Choroid plexus epithelial cell (primary cell): ENCODE data around the gene MXD3.
A peak's percentile ranks its signal among the peaks of the same experiment; 100 is the strongest.

Experiments
- DNase-seq: peaks from one replicate; pipeline ENCODE4 v3.0.0-alpha.2; 2010; ENCODE audit warnings: low read depth
- H3K4me3 ChIP-seq: 2 replicates; pipeline ENCODE4 v1.5.1; 2011; ENCODE audit warnings: low read depth, mild to moderate bottlenecking, control low read depth, low read length, moderate library complexity
- TF ChIP-seq, protein P1 (sequence below): conservative IDR thresholded peaks from 2 replicates; pipeline ENCODE4 v1.5.1; 2011; ENCODE audit warnings: low read depth, mild to moderate bottlenecking, control low read depth, inconsistent platforms, low read length, moderate library complexity

Gene MXD3

DNA sequence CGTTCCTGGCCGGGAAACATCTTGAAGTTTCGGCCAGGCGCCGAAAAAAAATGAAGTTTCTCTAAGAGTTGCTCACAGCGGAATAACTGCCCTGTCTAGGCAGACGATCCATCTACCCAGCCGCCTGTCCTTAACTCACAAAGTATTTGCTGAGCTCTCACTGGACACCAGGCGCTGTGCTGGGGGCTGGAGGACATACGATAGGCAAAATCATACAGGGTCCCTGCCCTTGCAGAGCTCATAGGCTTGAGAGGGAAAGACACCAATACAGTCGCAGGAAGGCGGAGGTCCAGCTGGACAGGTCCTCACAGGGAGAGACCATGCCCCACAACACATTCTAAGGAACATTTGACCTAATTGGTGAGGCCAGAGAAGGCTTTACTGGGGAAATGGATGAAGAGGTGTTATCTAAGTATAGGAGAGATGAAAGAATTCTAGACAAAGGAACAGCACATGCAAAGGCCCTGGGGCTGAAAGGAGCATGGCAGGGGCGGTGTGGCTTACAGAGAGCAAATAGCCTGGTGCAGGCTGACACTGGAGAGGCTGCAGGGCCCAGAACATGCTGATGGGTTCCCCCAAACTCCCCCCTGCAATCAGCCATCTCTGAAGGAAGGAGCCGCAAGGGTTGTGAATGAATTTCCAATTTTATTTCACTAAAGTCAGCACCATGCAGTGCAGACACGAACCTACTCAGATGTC, 2.0 kb upstream of the MXD3 start:
- no peak for DNase-seq
- H3K4me3 ChIP-seq = no peak overlapping the region
- TF ChIP-seq, protein P1, sequence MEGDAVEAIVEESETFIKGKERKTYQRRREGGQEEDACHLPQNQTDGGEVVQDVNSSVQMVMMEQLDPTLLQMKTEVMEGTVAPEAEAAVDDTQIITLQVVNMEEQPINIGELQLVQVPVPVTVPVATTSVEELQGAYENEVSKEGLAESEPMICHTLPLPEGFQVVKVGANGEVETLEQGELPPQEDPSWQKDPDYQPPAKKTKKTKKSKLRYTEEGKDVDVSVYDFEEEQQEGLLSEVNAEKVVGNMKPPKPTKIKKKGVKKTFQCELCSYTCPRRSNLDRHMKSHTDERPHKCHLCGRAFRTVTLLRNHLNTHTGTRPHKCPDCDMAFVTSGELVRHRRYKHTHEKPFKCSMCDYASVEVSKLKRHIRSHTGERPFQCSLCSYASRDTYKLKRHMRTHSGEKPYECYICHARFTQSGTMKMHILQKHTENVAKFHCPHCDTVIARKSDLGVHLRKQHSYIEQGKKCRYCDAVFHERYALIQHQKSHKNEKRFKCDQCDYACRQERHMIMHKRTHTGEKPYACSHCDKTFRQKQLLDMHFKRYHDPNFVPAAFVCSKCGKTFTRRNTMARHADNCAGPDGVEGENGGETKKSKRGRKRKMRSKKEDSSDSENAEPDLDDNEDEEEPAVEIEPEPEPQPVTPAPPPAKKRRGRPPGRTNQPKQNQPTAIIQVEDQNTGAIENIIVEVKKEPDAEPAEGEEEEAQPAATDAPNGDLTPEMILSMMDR = no peak

DNA sequence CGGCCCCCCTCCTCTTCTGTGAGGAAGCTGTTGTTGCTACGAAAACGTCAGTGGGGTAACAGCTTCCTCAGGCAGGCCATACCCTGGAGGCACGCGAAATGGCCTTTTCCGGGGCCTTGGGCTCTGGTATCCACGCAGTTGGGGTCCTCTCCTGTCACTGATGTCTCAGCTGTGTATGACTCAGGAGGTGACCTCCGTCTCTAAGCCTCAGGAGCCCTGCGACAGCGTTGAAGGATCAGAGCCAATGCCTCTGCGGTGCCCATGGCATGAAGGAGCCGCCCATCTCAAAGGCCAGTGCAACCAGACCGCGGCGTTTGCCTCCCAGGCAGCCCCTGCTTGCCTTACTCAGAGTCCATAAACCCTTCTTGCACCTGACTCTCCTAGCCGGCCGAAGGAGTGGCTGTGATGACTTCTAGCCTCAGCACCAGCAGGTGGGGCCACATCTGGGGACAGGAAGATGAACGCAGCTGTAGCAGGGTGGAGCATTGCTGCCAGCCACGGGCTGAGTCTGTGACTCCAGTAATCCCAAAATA, 1.0 kb upstream of the MXD3 start:
- TF ChIP-seq, protein P1 = no peak
- peak overlapping the region; percentile 17 for H3K4me3 ChIP-seq
- DNase-seq = no peak

DNA sequence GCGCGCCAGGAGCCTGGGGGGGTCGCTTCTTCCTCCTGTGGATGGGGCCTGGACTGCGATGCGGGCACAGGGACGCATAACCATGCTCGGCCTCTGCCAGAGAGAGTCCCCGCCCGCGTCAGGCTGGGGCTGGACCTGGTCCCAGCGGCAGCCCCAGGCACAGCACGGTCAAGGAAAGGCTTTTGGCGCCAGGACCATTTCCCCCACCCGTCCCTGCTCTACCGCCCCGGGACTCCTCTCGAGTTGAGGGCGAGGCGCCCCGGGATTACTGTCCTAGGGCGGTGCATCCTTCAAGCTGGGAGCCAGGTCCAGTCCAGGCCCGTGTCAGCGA, 341 bp downstream of the MXD3 start:
- DNase-seq = no peak

DNA sequence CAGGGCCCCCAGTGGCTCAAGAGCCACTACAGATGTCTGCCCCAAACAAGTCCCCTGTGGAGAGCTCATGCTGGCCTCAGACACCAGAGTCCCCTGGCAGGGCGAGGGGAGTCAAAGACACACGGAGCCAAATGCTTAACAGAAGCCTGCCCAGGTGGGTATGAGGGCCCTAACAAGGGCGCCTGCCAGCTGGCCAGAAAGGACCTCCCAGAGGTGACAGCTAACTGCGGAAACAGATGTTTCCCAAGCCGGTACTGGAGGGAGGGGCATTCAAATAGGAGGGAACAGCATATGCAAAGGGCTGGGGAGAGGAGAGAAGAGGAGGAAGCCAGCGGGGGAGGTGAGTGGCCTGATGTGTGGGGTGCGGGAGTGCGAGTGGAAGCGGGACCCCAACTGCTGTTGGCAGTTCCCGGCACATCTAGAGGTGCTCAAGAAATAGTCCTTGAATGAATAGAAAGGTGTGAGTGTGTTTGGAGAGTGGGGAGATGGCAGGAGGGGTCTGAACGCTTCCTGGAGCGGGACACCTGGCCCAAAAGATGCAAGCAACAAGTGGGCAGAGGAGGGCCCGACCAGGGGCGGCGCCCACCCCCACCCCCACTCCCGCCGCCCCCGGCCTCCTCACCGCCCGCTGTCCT, 824 bp downstream of the MXD3 start:
- peak overlapping the region; percentile 69 for H3K4me3 ChIP-seq
- peak; percentile 36 for DNase-seq

More for the DNA sequence above, 341 bp downstream of the MXD3 start:
- peak overlapping the region; percentile 69 for H3K4me3 ChIP-seq
- TF ChIP-seq, protein P1 = no peak

DNA sequence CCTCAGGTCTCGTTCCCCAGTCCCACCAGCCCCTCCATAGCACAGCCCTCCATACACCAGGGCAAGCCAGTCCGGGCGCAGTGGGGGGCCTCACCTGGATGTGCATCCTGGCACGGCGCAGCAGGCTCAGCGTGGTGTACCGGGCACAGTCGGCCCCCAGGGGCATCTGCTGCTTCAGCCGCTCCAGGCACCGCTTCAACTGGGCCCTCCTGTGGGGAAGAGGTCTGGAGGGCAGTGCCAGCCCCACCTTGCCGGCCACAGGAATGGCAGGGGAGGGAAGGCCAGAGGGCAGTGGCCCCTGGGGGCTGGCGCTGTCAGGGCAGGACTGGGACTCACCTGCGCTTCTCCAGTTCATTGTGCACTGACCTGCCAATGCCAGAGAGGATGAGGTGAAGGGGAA, 1.4 kb downstream of the MXD3 start:
- TF ChIP-seq, protein P1 = no peak
- no peak for DNase-seq
- no peak overlapping the region for H3K4me3 ChIP-seq

More for the DNA sequence above, 824 bp downstream of the MXD3 start:
- TF ChIP-seq, protein P1 = no peak

DNA sequence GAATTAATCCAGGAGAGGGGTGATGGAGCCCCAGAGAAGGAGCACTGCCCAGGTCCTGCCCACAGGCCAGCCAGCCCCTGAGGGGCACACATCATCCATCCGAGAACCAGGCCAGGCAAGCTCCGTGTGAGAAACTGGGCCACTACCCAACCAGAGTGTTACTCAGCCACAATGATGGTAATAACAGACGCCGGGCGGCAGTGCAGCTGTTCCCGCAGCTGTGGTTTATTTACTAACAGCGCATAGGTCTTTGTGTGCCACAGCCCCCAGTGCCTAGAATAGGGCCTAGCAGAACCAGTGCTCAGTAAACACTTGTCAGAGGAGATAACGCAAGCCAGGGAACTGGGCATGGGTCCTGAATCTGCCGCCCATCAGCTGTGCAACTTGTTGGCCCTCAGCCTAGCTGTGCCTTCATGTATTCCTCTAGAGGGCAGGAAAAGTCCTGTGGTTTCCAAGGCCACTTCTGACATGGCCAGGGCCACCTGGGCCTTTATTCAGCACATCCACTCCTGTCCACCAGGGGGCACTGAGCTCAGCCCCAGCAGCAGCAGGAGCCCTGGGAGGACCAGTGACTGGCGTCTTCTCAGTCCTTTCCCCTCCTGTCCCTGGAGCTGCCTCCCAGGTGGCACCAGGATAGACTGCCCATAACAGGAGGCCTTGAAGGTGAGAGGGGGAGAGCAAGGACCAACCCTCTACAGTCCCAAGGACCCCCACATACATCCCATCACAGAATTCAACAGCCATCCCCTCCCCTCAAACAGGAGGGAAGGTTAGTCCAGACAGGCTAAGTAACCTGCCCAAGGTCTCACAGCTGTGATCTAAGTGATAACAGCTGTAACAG, 2.1 kb downstream of the MXD3 start:
- peak; percentile 81 for DNase-seq
- H3K4me3 ChIP-seq = no peak overlapping the region
- TF ChIP-seq, protein P1 = peak; percentile 92
